Uterus (tissue), 2 donors: Measurements from ENCODE around the gene DUSP9.

Experiments used
- POLR2A ChIP-seq, 2 donors: fragments of 450-650 bp; IDR thresholded peaks; one replicate each; pipeline ENCODE4 v1.6.1; 2016; ENCODE audit warnings: antibody characterized with exemption in 2 of 2, mild to moderate bottlenecking in 1 of 2, moderate library complexity in 1 of 2
- TF ChIP-seq, protein P1 (sequence below), 4 experiments: fragments of 200-600 bp in 2 of 4; fragments of 450-650 bp in 2 of 4; sonication (generic) in 2 of 4; IDR thresholded peaks; one replicate each; pipeline ENCODE4 v1.5.1; 2016 to 2019; ENCODE audit warnings: antibody characterized with exemption in 4 of 4, mild to moderate bottlenecking in 2 of 4, moderate library complexity in 1 of 4

GRCh38 chrX:153635388-153635787 is 11.6 kb upstream of the DUSP9 start:
- TF ChIP-seq, protein P1, sequence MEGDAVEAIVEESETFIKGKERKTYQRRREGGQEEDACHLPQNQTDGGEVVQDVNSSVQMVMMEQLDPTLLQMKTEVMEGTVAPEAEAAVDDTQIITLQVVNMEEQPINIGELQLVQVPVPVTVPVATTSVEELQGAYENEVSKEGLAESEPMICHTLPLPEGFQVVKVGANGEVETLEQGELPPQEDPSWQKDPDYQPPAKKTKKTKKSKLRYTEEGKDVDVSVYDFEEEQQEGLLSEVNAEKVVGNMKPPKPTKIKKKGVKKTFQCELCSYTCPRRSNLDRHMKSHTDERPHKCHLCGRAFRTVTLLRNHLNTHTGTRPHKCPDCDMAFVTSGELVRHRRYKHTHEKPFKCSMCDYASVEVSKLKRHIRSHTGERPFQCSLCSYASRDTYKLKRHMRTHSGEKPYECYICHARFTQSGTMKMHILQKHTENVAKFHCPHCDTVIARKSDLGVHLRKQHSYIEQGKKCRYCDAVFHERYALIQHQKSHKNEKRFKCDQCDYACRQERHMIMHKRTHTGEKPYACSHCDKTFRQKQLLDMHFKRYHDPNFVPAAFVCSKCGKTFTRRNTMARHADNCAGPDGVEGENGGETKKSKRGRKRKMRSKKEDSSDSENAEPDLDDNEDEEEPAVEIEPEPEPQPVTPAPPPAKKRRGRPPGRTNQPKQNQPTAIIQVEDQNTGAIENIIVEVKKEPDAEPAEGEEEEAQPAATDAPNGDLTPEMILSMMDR (IDR thresholded peaks at IDR 0.05), result no peak
- TF ChIP-seq POLR2A (IDR thresholded peaks at IDR 0.05), result no peak
